Stomach (tissue), 9 donors: ENCODE measurements around the gene AP5Z1. TPM values are rescaled to one million over a fixed set of nuclear protein-coding genes. Genes with fewer than 3 reads are reported as not detected.

ENCODE experiments used
- DNase-seq, 2 donors: peaks; one replicate each; pipeline versions ENCODE4 v3.0.0 to v3.0.0-alpha.2; 2013 to 2019
- H3K27ac ChIP-seq, 5 donors: fragments of 200-600 bp in 4 of 5; sonication (generic) in 4 of 5; one replicate each; pipeline ENCODE4 v1.5.1; 2013 to 2019; ENCODE audit warnings: mild to moderate bottlenecking in 1 of 5, moderate library complexity in 1 of 5
- H3K27me3 ChIP-seq, 3 donors: fragments of 200-600 bp; sonication (generic); one replicate each; pipeline ENCODE4 v1.5.1; 2017 to 2019; ENCODE audit warnings: mixed run types in 1 of 3
- H3K36me3 ChIP-seq, 4 donors: fragments of 200-600 bp; sonication (generic); 1 replicate in 3 of 4; 2 replicates in 1 of 4; pipeline ENCODE4 v1.5.1; 2016 to 2019
- H3K4me1 ChIP-seq, 4 donors: fragments of 200-600 bp; sonication (generic); one replicate each; pipeline ENCODE4 v1.5.1; 2016 to 2019
- H3K4me3 ChIP-seq, 4 donors: fragments of 200-600 bp; sonication (generic) in 3 of 4; one replicate each; pipeline ENCODE4 v1.5.1; 2016 to 2019; ENCODE audit warnings: mild to moderate bottlenecking in 1 of 4
- H3K9me3 ChIP-seq, 4 donors: fragments of 200-600 bp; sonication (generic); one replicate each; pipeline ENCODE4 v1.5.1; 2016 to 2019
- EP300 ChIP-seq: sonication (generic); formaldehyde crosslinking; IDR thresholded peaks from one replicate; pipeline ENCODE4 v1.6.1; 2017; ENCODE audit warnings: antibody characterized with exemption
- POLR2A ChIP-seq, 4 donors: fragments of 450-650 bp; IDR thresholded peaks; one replicate each; pipeline ENCODE4 v1.6.1; 2016; ENCODE audit warnings: antibody characterized with exemption in 4 of 4, control low read depth in 2 of 4, mild to moderate bottlenecking in 1 of 4, moderate library complexity in 1 of 4
- POLR2AphosphoS5 ChIP-seq, 3 donors: sonication (generic); formaldehyde crosslinking; IDR thresholded peaks; one replicate each; pipeline ENCODE4 v1.6.1; 2016; ENCODE audit warnings: antibody characterized with exemption in 3 of 3
- WGBS, 5 donors: extraction: QIAGEN DNeasy Blood & Tissue Kit in 3 of 5; methylation state at CpG; one replicate each; pipeline versions ENCODE4 v1.1.5 to v1.1.7; 2013 to 2018; 5-methylcytosine and 5-hydroxymethylcytosine counted together
- intact Hi-C: fragments of 100-400 bp; cut with DNase I; formaldehyde crosslinking; loops from one replicate; pipeline ENCODE4 v1.15.1; 2023; ENCODE audit warnings: low total_unique reads
- polyA plus RNA-seq, 3 donors: library from polyadenylated mRNA; stranded (reverse); fragments of 200-250 nt; gene quantifications; one replicate each; pipeline ENCODE4 v1.2.3, GENCODE V29; 2013
- total RNA-seq, 5 donors: library from RNA; depleted of rRNA; stranded (reverse); fragments of >200 nt; gene quantifications; one replicate each; pipeline versions ENCODE4 v1.1.0 to v1.2.3, GENCODE V29; 2014 to 2016
- TF ChIP-seq, protein P1 (sequence below), 7 experiments: fragments of 450-650 bp in 4 of 7; fragments of 200-600 bp in 3 of 7; sonication (generic) in 3 of 7; IDR thresholded peaks; one replicate each; pipeline ENCODE4 v1.5.1; 2016 to 2019; ENCODE audit warnings: antibody characterized with exemption in 7 of 7, control low read depth in 2 of 7, mild to moderate bottlenecking in 1 of 7
- donor health status: healthy with polysubstance abuse.
- donor health status: Bipolar disorder and iron deficiency.
- donor health status: healthy.

AP5Z1 gene
- total and polyA plus RNA-seq, 8 donors: 11.6 to 140 (median 42.3) TPM

DNA sequence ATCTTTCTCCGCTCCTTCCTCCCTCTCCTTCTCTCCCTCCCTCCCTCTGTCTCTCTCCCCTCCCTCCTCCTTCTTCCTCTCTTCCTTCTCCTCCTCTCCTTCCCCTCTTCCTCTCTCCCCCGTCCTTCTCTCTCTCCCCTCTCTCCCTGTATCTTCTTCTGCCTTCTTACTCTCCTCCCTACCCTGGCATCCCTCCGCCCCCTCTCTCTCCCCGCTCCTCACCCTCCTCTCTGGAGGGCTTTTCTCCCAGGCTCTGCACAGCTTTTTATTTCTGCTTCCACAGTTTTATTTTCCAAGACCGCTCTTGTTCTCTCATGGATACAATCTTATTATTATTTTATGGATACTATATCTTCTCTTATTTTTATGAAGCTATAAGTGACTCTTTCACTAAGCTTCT is 32.6 kb downstream of the AP5Z1 start:
- Histone ChIP-seq H3K4me3 (no peak overlapping the region), H3K9me3 (no peaks in the 10 kb centered on the region), H3K27ac (peak overlapping the region in 1 of 5 donors; percentile 20), H3K27me3 (peaks cover 0 to 56% (median 0%) of the 10 kb centered on the region in 3 donors), H3K36me3 (peaks cover 0 to 3% (median 0%) of the 10 kb centered on the region in 4 donors), H3K4me1 (no peaks in the 10 kb centered on the region)
- WGBS, 5 donors: 50 to 69% (median 60%) methylated on average over 5 of the region's 5 CpGs
- no peak for DNase-seq
- TF ChIP-seq POLR2AphosphoS5 (IDR thresholded peaks at IDR 0.05): no peak
- TF ChIP-seq EP300: no peak
- no peak for TF ChIP-seq POLR2A (IDR thresholded peaks at IDR 0.05)
- TF ChIP-seq, protein P1, sequence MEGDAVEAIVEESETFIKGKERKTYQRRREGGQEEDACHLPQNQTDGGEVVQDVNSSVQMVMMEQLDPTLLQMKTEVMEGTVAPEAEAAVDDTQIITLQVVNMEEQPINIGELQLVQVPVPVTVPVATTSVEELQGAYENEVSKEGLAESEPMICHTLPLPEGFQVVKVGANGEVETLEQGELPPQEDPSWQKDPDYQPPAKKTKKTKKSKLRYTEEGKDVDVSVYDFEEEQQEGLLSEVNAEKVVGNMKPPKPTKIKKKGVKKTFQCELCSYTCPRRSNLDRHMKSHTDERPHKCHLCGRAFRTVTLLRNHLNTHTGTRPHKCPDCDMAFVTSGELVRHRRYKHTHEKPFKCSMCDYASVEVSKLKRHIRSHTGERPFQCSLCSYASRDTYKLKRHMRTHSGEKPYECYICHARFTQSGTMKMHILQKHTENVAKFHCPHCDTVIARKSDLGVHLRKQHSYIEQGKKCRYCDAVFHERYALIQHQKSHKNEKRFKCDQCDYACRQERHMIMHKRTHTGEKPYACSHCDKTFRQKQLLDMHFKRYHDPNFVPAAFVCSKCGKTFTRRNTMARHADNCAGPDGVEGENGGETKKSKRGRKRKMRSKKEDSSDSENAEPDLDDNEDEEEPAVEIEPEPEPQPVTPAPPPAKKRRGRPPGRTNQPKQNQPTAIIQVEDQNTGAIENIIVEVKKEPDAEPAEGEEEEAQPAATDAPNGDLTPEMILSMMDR (IDR thresholded peaks at IDR 0.05): no peak
- intact Hi-C loops: loop anchor here (10.0 kb wide), 1 partner anchor 277 kb away; no protein-coding TSS in a partner anchor

GRCh38 chr7:4808565-4808964 is 33.1 kb downstream of the AP5Z1 start:
- no peaks in the 10 kb centered on the region for H3K4me1 ChIP-seq
- no peaks in the 10 kb centered on the region for H3K9me3 ChIP-seq
- peaks cover 0 to 8% (median 0%) of the 10 kb centered on the region in 4 donors for H3K36me3 ChIP-seq
- H3K27ac ChIP-seq: peak overlapping the region in 1 of 5 donors; percentile 20
- no peak for DNase-seq
- H3K4me3 ChIP-seq: peak overlapping the region in 1 of 4 donors; percentile 32
- WGBS, 5 donors: 74 to 89% (median 86%) methylated on average over 33 to 37 of the region's 37 CpGs
- H3K27me3 ChIP-seq: peaks cover 0 to 56% (median 0%) of the 10 kb centered on the region in 3 donors
- TF ChIP-seq, protein P1 (IDR thresholded peaks at IDR 0.05): no peak
- TF ChIP-seq EP300 (no peak), POLR2AphosphoS5 (IDR thresholded peaks at IDR 0.05) (no peak)
- intact Hi-C loops: loop anchor here (10.0 kb wide), 1 partner anchor 276 kb away; no protein-coding TSS in a partner anchor

DNA sequence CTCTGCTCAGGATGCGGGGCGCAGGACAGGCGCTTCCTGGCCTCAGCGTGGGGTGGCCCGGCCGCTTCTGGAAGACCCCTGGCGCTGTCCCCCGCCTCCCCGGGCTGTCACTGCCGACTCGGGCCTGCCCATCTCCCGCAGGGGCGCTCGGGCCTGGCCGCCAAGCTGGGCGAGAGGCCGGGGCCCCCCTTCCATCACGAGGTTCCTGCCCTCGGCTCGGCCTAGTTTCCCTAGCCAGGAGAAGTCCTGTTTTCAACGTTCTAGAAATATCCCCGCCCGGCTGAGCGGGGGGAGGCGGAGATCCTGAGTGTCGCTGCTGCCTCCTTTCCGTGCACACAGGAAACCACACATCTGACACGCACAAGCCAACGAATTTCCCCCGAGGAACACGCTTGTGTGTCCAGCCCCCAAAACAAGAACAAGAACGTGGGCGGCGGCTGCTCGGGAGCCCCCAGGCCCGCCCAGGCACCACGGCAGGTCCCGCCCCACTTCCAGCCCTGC is 33.7 kb downstream of the AP5Z1 start:
- DNase-seq: no peak
- H3K4me3 ChIP-seq: peak overlapping the region in 1 of 4 donors; percentile 32
- 72 to 90% (median 76%) methylated on average over 21 to 38 of the region's 38 CpGs for WGBS, 5 donors
- H3K27ac ChIP-seq: no peak overlapping the region
- no peak for TF ChIP-seq POLR2AphosphoS5 (IDR thresholded peaks at IDR 0.05)
- no peak for TF ChIP-seq EP300
- TF ChIP-seq, protein P1 (IDR thresholded peaks at IDR 0.05): no peak
- no peak for TF ChIP-seq POLR2A (IDR thresholded peaks at IDR 0.05)
- intact Hi-C loops: loop anchor here (10.0 kb wide), 1 partner anchor 276 kb away; no protein-coding TSS in a partner anchor
- H3K9me3 ChIP-seq: no peaks in the 10 kb centered on the region
- H3K36me3 ChIP-seq: peaks cover 0 to 8% (median 0%) of the 10 kb centered on the region in 4 donors
- H3K4me1 ChIP-seq: no peaks in the 10 kb centered on the region
- peaks cover 0 to 54% (median 0%) of the 10 kb centered on the region in 3 donors for H3K27me3 ChIP-seq

DNA sequence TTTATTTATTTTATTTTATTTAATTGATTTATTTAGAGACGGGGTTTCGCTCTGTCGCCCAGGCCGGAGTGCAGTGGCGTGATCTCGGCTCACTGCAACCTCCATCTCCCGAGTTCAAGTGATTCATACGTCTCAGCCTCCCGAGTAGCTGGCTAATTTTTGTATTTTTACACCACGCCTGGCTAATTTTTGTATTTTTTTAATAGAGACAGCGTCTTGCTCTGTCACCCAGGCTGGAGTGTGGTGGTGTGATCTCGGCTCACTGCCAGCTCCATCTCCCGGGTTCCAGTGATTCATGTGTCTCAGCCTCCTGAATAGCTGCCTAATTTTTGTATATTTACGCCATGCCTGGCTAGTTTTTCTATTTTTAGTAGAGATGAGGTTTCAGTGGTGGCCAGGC is 34.2 kb downstream of the AP5Z1 start:
- Histone ChIP-seq H3K27ac (no peak overlapping the region), H3K36me3 (peaks cover 0 to 11% (median under 1%) of the 10 kb centered on the region in 4 donors), H3K4me3 (no peak overlapping the region), H3K9me3 (no peaks in the 10 kb centered on the region), H3K4me1 (no peaks in the 10 kb centered on the region), H3K27me3 (peaks cover 0 to 54% (median 0%) of the 10 kb centered on the region in 3 donors)
- intact Hi-C loops: loop anchor here (10.0 kb wide), 1 partner anchor 275 kb away; no protein-coding TSS in a partner anchor
- 77 to 93% (median 89%) methylated on average over 14 of the region's 14 CpGs for WGBS, 5 donors
- TF ChIP-seq POLR2A (IDR thresholded peaks at IDR 0.05) (no peak), POLR2AphosphoS5 (IDR thresholded peaks at IDR 0.05) (no peak), EP300 (no peak)
- no peak for DNase-seq

GRCh38 chr7:4814433-4814832 is 39.0 kb downstream of the AP5Z1 start:
- no peak for TF ChIP-seq POLR2A (IDR thresholded peaks at IDR 0.05)
- TF ChIP-seq EP300: no peak
- TF ChIP-seq, protein P1 (IDR thresholded peaks at IDR 0.05): no peak
- TF ChIP-seq POLR2AphosphoS5 (IDR thresholded peaks at IDR 0.05): no peak
- H3K4me1 ChIP-seq: no peaks in the 10 kb centered on the region
- intact Hi-C loops: no loop called here
- 59 to 66% (median 61%) methylated on average over 14 of the region's 14 CpGs for WGBS, 5 donors
- H3K36me3 ChIP-seq: peaks cover 0 to 17% (median 3%) of the 10 kb centered on the region in 4 donors
- peaks cover 0 to 54% (median 5%) of the 10 kb centered on the region in 3 donors for H3K27me3 ChIP-seq
- no peak overlapping the region for H3K27ac ChIP-seq
- no peak for DNase-seq
- H3K9me3 ChIP-seq: no peaks in the 10 kb centered on the region
- H3K4me3 ChIP-seq: no peak overlapping the region
